LNCAP (cell line): ENCODE results near the gene BCAS3.

Experiments
- CTCF ChIP-seq: fragments of 450-650 bp; IDR thresholded peaks from 2 replicates; pipeline ENCODE4 v1.5.1; 2017; ENCODE audit warnings: mild to moderate bottlenecking

BCAS3 gene

GRCh38 chr17:61334673-61335072, 657.0 kb downstream of the BCAS3 start:
- no peak for TF ChIP-seq CTCF

GRCh38 chr17:61335105-61335844, 657.6 kb downstream of the BCAS3 start:
- TF ChIP-seq CTCF: no peak

- no peak for TF ChIP-seq CTCF
These were observed 658.4 kb downstream of the BCAS3 start for GRCh38 chr17:61335845-61336655.

- TF ChIP-seq CTCF: no peak
These were observed 659.6 kb downstream of the BCAS3 start for GRCh38 chr17:61337290-61337689.

GRCh38 chr17:61338000-61338798, 660.5 kb downstream of the BCAS3 start:
- TF ChIP-seq CTCF: no peak

- no peak for TF ChIP-seq CTCF
These were observed 661.3 kb downstream of the BCAS3 start for GRCh38 chr17:61338874-61339478.
